Coronary artery (tissue), 2 donors: Measurements from ENCODE around the gene C3orf70.
A peak's percentile ranks its signal among the peaks of the same experiment; 100 is the strongest.

Experiments
- DNase-seq: peaks from one replicate; pipeline ENCODE4 v3.0.0-alpha.2; 2017; ENCODE audit warnings: low spot score
- H3K27ac ChIP-seq, 2 donors: fragments of 200-600 bp; sonication (generic); one replicate each; pipeline ENCODE4 v1.5.1; 2016 to 2019
- H3K4me3 ChIP-seq: fragments of 200-600 bp; sonication (generic); 2 replicates; pipeline ENCODE4 v1.5.1; 2016; ENCODE audit warnings: mild to moderate bottlenecking, moderate library complexity
- CTCF ChIP-seq: fragments of 200-600 bp; sonication (generic); IDR thresholded peaks from one replicate; pipeline ENCODE4 v1.5.1; 2019; ENCODE audit warnings: antibody characterized with exemption

C3orf70 gene

GRCh38 chr3:185161761-185162160 is 8.9 kb upstream of the C3orf70 start:
- no peak for TF ChIP-seq CTCF
- no peak for DNase-seq
- no peak overlapping the region for H3K4me3 ChIP-seq
- H3K27ac ChIP-seq, result no peak overlapping the region

GRCh38 chr3:185157347-185157746 is 4.5 kb upstream of the C3orf70 start:
- TF ChIP-seq CTCF, result no peak
- no peak for DNase-seq
- Histone ChIP-seq H3K4me3 (no peak overlapping the region), H3K27ac (no peak overlapping the region)

DNA sequence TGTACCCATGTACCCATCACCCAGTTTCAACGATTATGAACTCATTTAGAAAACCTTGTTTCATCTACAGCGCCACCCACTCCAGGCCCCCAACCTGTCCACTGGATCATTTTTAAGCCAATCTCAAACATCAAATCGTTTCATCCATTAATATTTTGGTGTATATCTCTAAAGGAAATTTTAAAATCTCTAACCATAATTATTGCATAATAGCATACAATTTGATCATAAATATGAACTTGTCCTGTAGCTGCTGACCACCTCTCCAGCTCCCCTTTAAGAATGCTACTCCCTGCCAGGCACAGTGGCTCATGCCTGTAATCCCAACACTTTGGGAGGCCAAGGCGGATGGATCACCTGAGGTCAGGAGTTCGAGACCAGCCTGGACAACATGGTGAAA is 2.8 kb upstream of the C3orf70 start:
- no peak for TF ChIP-seq CTCF
- Histone ChIP-seq H3K27ac (no peak overlapping the region), H3K4me3 (no peak overlapping the region)
- no peak for DNase-seq

- TF ChIP-seq CTCF, result no peak
- peak overlapping the region; percentile 91 for H3K4me3 ChIP-seq
- DNase-seq, result no peak
- H3K27ac ChIP-seq, result peak overlapping the region in 1 of 2 donors; percentile 97
Measured at GRCh38 chr3:185153861-185154629, 1.2 kb upstream of the C3orf70 start.

DNA sequence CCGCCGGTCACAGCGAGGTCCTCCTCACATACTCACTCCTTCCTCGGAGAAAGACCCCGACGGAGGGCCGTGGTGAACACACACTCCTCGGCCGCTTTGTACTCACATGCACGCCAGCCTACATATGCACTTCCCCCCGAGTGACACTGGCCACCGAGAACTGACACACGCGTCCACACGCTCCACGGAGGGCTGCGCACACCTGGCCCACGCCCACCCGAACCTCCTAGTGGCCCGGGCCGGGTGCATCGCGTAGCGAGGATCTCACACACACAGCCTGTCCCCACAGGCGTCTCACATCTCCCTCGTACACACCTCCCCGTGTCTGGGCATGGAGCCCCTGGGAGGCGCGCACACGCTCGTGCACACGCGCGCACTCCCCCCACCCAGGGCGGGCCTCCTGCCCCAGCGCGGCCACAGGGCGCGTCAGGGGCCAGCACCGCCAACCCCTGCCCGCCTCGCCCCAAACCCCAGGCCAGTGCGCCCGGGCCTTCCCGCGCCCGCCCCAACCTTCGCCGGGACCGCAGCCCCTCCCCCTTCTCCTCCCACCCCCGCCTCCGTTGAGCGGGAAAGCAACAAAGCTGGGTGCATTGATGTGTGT is 411 bp upstream of the C3orf70 start:
- peak overlapping the region; percentile 87 to 97 for H3K27ac ChIP-seq
- DNase-seq, result no peak
- peak overlapping the region; percentile 91 for H3K4me3 ChIP-seq
- no peak for TF ChIP-seq CTCF

- no peak for DNase-seq
- H3K4me3 ChIP-seq, result peak overlapping the region; percentile 91
- H3K27ac ChIP-seq, result peak overlapping the region; percentile 87 to 97
- no peak for TF ChIP-seq CTCF
Measured at GRCh38 chr3:185151964-185152409, 873 bp downstream of the C3orf70 start.
